Measurements from ENCODE around the gene NKX6-2. TPM values are rescaled to one million over a fixed set of nuclear protein-coding genes. Genes with fewer than 3 reads are reported as not detected.

The NKX6-2 gene
- total and polyA plus RNA-seq, 2 experiments from 2014 or later, result 2.6 TPM; not detected in 1

DNA sequence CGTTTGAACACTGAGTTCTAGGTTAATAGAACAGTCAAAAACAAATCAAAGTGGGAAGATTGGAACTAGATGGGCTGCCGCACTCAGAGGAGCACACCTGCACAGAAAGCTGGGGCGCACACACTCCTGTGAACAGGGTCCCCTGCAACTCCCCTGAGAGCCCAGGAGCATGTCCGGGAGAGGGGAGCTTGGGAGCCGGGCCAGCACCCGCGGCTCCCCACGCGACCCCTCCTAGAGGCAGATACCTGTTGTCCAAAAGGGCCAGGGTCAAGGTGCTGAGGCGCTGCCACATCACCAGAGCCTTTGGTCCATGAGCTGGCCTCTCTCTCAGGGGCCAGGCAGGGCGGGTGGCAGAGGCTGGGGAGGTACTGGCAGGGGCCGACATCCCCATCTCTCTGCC is 5.6 kb downstream of the NKX6-2 start:
- no peak overlapping the region for H3K4me2 ChIP-seq (ENCODE audit: unreplicated experiment)
- no peak overlapping the region for H3K9ac ChIP-seq
- no peaks in the 10 kb centered on the region for H3K9me3 ChIP-seq (ENCODE audit: low read depth)
- in situ Hi-C loops (cut with MboI), result no loop called here
- no peak overlapping the region for H3K27ac ChIP-seq
- TF ChIP-seq EZH2 (IDR thresholded peaks at IDR 0.05; ENCODE audit: insufficient read depth, poor library complexity, severe bottlenecking) (no peak), EZH2phosphoT487 (IDR thresholded peaks at IDR 0.05; ENCODE audit: insufficient read depth, low read depth) (no peak)
- 93 to 94% methylated on average over 12 of the region's 12 CpGs for WGBS, 2 experiments (ENCODE audit: low coverage in 1 of 2, low lambda C conversion rate in 2 of 2, missing lambda C conversion rate in 2 of 2)
- no peaks in the 10 kb centered on the region for H3K9me2 ChIP-seq (ENCODE audit: insufficient read depth)
- no peak overlapping the region for H3K4me3 ChIP-seq
- no peaks in the 10 kb centered on the region for H4K20me1 ChIP-seq (ENCODE audit: insufficient read depth)
- H2AFZ ChIP-seq, result no peak overlapping the region
- no peaks in the 10 kb centered on the region for H3K79me2 ChIP-seq (ENCODE audit: insufficient read depth)
- no peaks in the 10 kb centered on the region for H3F3A ChIP-seq (ENCODE audit: insufficient read depth)
- peaks cover 8% of the 10 kb centered on the region for H3K27me3 ChIP-seq (replicated peaks; ENCODE audit: insufficient read depth)
- no peak for DNase-seq
- no peaks in the 10 kb centered on the region for H3K36me3 ChIP-seq (ENCODE audit: low read depth)
- no peaks in the 10 kb centered on the region for H3K4me1 ChIP-seq (ENCODE audit: insufficient read depth)

DNA sequence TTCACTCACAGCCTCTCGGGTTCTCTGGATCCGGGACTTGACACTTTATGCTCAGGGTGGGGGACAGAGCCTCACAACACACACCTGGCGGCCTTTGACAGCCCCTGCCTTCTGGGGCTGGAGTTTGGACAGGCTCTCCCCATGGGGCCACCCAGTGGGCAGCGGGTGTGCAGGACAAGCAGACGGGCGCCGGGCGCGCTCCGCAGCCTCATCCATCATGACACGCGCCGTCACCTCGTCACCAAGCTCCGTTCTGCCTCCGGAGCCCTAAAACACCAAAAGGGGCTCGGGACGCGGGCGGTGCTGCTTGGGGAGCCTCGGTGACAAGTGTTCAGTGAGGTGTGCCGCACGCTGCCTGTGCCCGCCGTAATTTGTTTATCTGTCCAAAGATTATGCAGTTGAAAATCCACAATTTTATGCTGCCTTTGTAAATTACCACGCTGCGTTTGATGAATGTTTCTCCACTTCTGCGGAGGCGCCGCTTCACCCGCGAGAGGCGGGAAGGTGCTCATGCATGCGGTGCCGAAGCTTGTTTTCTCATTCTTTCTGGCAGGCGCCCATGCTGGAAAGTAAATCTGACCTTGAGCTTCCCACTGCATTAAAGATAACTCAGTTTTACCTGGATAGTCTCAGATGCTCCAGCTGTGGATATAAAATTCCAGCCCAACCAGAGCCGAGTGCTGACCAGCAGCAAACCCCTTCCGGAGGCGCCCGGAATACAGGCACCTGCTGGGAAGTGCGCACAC is 6.2 kb downstream of the NKX6-2 start:
- Histone ChIP-seq H3K4me3 (no peak overlapping the region), H3K36me3 (ENCODE audit: low read depth) (no peaks in the 10 kb centered on the region), H3K27me3 (replicated peaks; ENCODE audit: insufficient read depth) (peaks cover 2% of the 10 kb centered on the region), H4K20me1 (ENCODE audit: insufficient read depth) (no peaks in the 10 kb centered on the region), H3K4me1 (ENCODE audit: insufficient read depth) (no peaks in the 10 kb centered on the region), H3K79me2 (ENCODE audit: insufficient read depth) (no peaks in the 10 kb centered on the region), H3F3A (ENCODE audit: insufficient read depth) (no peaks in the 10 kb centered on the region), H3K9me3 (ENCODE audit: low read depth) (no peaks in the 10 kb centered on the region), H3K4me2 (ENCODE audit: unreplicated experiment) (no peak overlapping the region), H2AFZ (no peak overlapping the region), H3K9ac (no peak overlapping the region), H3K9me2 (ENCODE audit: insufficient read depth) (no peaks in the 10 kb centered on the region), H3K27ac (no peak overlapping the region)
- WGBS, 2 experiments (ENCODE audit: low coverage in 1 of 2, low lambda C conversion rate in 2 of 2, missing lambda C conversion rate in 2 of 2), result 95 to 97% methylated on average over 40 to 41 of the region's 41 CpGs
- no peak for DNase-seq
- TF ChIP-seq EZH2phosphoT487 (IDR thresholded peaks at IDR 0.05; ENCODE audit: insufficient read depth, low read depth) (no peak), EZH2 (IDR thresholded peaks at IDR 0.05; ENCODE audit: insufficient read depth, poor library complexity, severe bottlenecking) (no peak)
- in situ Hi-C loops (cut with MboI), result no loop called here

DNA sequence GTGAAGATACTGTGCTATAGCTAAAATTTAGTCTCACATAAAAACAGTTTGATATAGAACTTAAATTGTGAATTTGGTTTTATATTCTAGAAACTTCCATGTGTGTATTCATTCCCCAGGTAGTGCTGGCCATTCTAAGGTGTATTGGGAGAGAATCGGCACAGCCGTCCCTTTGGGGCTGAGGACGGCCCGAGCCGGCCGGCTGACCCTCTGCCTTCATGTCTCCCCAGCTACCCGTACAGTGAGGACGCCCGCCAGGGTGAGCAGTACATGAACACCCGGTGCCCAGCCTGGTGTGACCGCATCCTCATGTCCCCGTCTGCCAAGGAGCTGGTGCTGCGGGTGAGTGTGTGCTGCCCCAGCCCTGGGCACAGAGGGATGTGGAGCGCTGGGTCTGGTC is 8.5 kb downstream of the NKX6-2 start:
- DNase-seq, result no peak
- Histone ChIP-seq H3K9ac (no peak overlapping the region), H3K9me2 (ENCODE audit: insufficient read depth) (no peaks in the 10 kb centered on the region), H3K36me3 (ENCODE audit: low read depth) (no peaks in the 10 kb centered on the region), H3F3A (ENCODE audit: insufficient read depth) (no peaks in the 10 kb centered on the region), H3K9me3 (ENCODE audit: low read depth) (no peaks in the 10 kb centered on the region), H3K27ac (no peak overlapping the region), H3K4me1 (ENCODE audit: insufficient read depth) (no peaks in the 10 kb centered on the region), H3K27me3 (replicated peaks; ENCODE audit: insufficient read depth) (no peaks in the 10 kb centered on the region), H4K20me1 (ENCODE audit: insufficient read depth) (no peaks in the 10 kb centered on the region), H3K4me3 (no peak overlapping the region), H2AFZ (no peak overlapping the region), H3K79me2 (ENCODE audit: insufficient read depth) (no peaks in the 10 kb centered on the region), H3K4me2 (ENCODE audit: unreplicated experiment) (no peak overlapping the region)
- in situ Hi-C loops (cut with MboI), result no loop called here
- WGBS, 2 experiments (ENCODE audit: low coverage in 1 of 2, low lambda C conversion rate in 2 of 2, missing lambda C conversion rate in 2 of 2), result 96 to 98% methylated on average over 12 to 14 of the region's 14 CpGs
- no peak for TF ChIP-seq EZH2 (IDR thresholded peaks at IDR 0.05; ENCODE audit: insufficient read depth, poor library complexity, severe bottlenecking)
- TF ChIP-seq EZH2phosphoT487 (IDR thresholded peaks at IDR 0.05; ENCODE audit: insufficient read depth, low read depth), result no peak

DNA sequence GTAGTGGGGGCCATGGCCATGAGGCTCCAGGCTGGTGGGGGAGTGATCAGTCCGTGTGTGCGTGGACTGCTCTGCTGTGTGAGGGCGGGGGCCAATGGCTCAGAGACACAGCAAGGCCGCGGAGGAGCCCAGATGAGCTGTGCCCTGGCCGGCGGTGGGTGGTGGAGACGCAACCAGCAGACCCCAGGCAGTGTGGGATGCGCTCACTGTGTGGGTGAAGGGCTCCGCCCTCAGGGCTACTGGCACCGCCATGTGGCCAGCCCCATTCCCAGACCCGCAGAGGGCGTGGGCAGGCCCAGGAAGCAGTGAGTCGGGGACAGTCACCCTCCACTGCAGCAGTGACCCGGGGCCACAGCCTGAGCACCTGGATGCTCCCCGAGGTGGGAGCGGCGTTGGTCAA is 9.1 kb downstream of the NKX6-2 start:
- Histone ChIP-seq H2AFZ (no peak overlapping the region), H3K27ac (no peak overlapping the region), H3K9me2 (ENCODE audit: insufficient read depth) (no peaks in the 10 kb centered on the region), H4K20me1 (ENCODE audit: insufficient read depth) (no peaks in the 10 kb centered on the region), H3K9me3 (ENCODE audit: low read depth) (no peaks in the 10 kb centered on the region), H3F3A (ENCODE audit: insufficient read depth) (no peaks in the 10 kb centered on the region), H3K27me3 (replicated peaks; ENCODE audit: insufficient read depth) (no peaks in the 10 kb centered on the region), H3K4me3 (no peak overlapping the region), H3K4me2 (ENCODE audit: unreplicated experiment) (no peak overlapping the region), H3K4me1 (ENCODE audit: insufficient read depth) (no peaks in the 10 kb centered on the region), H3K36me3 (ENCODE audit: low read depth) (no peaks in the 10 kb centered on the region), H3K9ac (no peak overlapping the region), H3K79me2 (ENCODE audit: insufficient read depth) (no peaks in the 10 kb centered on the region)
- DNase-seq, result no peak
- WGBS, 2 experiments (ENCODE audit: low coverage in 1 of 2, low lambda C conversion rate in 2 of 2, missing lambda C conversion rate in 2 of 2), result 91 to 93% methylated on average over 18 of the region's 18 CpGs
- TF ChIP-seq EZH2 (IDR thresholded peaks at IDR 0.05; ENCODE audit: insufficient read depth, poor library complexity, severe bottlenecking) (no peak), EZH2phosphoT487 (IDR thresholded peaks at IDR 0.05; ENCODE audit: insufficient read depth, low read depth) (no peak)
- in situ Hi-C loops (cut with MboI), result no loop called here

Measured in GM23248 (cell line).